Epidermal melanocyte (primary cell): ENCODE measurements around the gene RPS3.
A peak's percentile ranks its signal among the peaks of the same experiment; 100 is the strongest.

Experiments
- DNase-seq: peaks from one replicate; pipeline ENCODE4 v3.0.0; 2011; ENCODE audit warnings: low spot score; ENCODE audit not compliant: insufficient read length

RPS3 gene

GRCh38 chr11:75413864-75414263 is 14.5 kb downstream of the RPS3 start:
- no peak for DNase-seq

GRCh38 chr11:75420224-75421034 is 21.1 kb downstream of the RPS3 start:
- peak; percentile 13 for DNase-seq

- peak; percentile 76 for DNase-seq
Measured at GRCh38 chr11:75421035-75421602, 21.8 kb downstream of the RPS3 start.

- DNase-seq = no peak
Measured at GRCh38 chr11:75421902-75422247, 22.6 kb downstream of the RPS3 start.

- peak; percentile 26 for DNase-seq
Measured at GRCh38 chr11:75422248-75423231, 23.2 kb downstream of the RPS3 start.

- DNase-seq = no peak
Measured at GRCh38 chr11:75423721-75424120, 24.4 kb downstream of the RPS3 start.

- DNase-seq = peak; percentile 14
Measured at GRCh38 chr11:75424396-75424795, 25.1 kb downstream of the RPS3 start.

GRCh38 chr11:75425422-75425821 is 26.1 kb downstream of the RPS3 start:
- DNase-seq = no peak

- no peak for DNase-seq
Measured at GRCh38 chr11:75426720-75427086, 27.4 kb downstream of the RPS3 start.

- DNase-seq = no peak
Measured at GRCh38 chr11:75427181-75427580, 27.9 kb downstream of the RPS3 start.

- DNase-seq = peak; percentile 100
Measured at GRCh38 chr11:75428281-75428724, 29.0 kb downstream of the RPS3 start.

GRCh38 chr11:75428989-75429640 is 29.8 kb downstream of the RPS3 start:
- DNase-seq = no peak

GRCh38 chr11:75429641-75429901 is 30.3 kb downstream of the RPS3 start:
- DNase-seq = no peak

GRCh38 chr11:75429902-75430713 is 30.8 kb downstream of the RPS3 start:
- peak; percentile 48 for DNase-seq

- no peak for DNase-seq
Measured at GRCh38 chr11:75430714-75431532, 31.6 kb downstream of the RPS3 start.

GRCh38 chr11:75431533-75432525 is 32.5 kb downstream of the RPS3 start:
- no peak for DNase-seq

- no peak for DNase-seq
Measured at GRCh38 chr11:75432911-75433321, 33.6 kb downstream of the RPS3 start, which contains the start of gene KLHL35. Gene KLHL35, minus strand, starts transcription at chr11:75433203. Its CDS starts 2,574 bp downstream, at chr11:75430629.

- DNase-seq = no peak
Measured at GRCh38 chr11:75433443-75433842, 34.1 kb downstream of the RPS3 start.

- DNase-seq = no peak
Measured at GRCh38 chr11:75434051-75434450, 34.7 kb downstream of the RPS3 start.
